BLaER1 treated with 17β-estradiol and CSF1 and Interleukin-3, amounts not matched to agents 10 nM and 100 nM (cell line): ENCODE measurements around the gene LRRC52.
"Not testable (repeated sequence)": the region's sequence is repeated elsewhere in the genome, so short reads cannot be mapped to it uniquely, and the experiment has no call there.

Experiments used
- H3K27ac ChIP-seq, 11 experiments: shearing (Covaris generic); formaldehyde crosslinking; 2 replicates each; pipeline ENCODE4 v1.8.1; 2022
- H3K27me3 ChIP-seq, 11 experiments: shearing (Covaris generic); formaldehyde crosslinking; 2 replicates each; pipeline ENCODE4 v1.8.1; 2022
- H3K36me3 ChIP-seq, 11 experiments: shearing (Covaris generic); formaldehyde crosslinking; 2 replicates each; pipeline ENCODE4 v1.8.1; 2022
- H3K4me1 ChIP-seq, 10 experiments: shearing (Covaris generic); formaldehyde crosslinking; 2 replicates each; pipeline ENCODE4 v1.8.1; 2022
- H3K4me2 ChIP-seq, 11 experiments: shearing (Covaris generic); formaldehyde crosslinking; 2 replicates each; pipeline ENCODE4 v1.8.1; 2022
- H3K4me3 ChIP-seq, 10 experiments: shearing (Covaris generic); formaldehyde crosslinking; 2 replicates each; pipeline ENCODE4 v1.8.1; 2022
- H3K9ac ChIP-seq, 11 experiments: shearing (Covaris generic); formaldehyde crosslinking; 2 replicates each; pipeline ENCODE4 v1.8.1; 2022
- H3K9me3 ChIP-seq, 11 experiments: shearing (Covaris generic); formaldehyde crosslinking; replicated peaks in 1 of 11; 2 replicates each; pipeline ENCODE4 v1.8.1; 2022
- H4K20me1 ChIP-seq, 11 experiments: shearing (Covaris generic); formaldehyde crosslinking; 2 replicates each; pipeline ENCODE4 v1.8.1; 2022
- Cebpa-rat ChIP-seq, 11 experiments: shearing (Covaris generic); IDR thresholded peaks; 2 replicates each; pipeline ENCODE4 v1.8.1; 2022

The LRRC52 gene

GRCh38 chr1:165592945-165593823, 49.4 kb downstream of the LRRC52 start:
- TF ChIP-seq Cebpa-rat (IDR thresholded peaks at IDR 0.05), result no peak

GRCh38 chr1:165595246-165595938, 51.6 kb downstream of the LRRC52 start:
- Histone ChIP-seq H3K4me1 (peaks cover 15 to 31% (median 25%) of the 10 kb centered on the region in 10 experiments), H4K20me1 (peaks cover 0 to 5% (median 0%) of the 10 kb centered on the region in 11 experiments; a peak in 2 of 22 replicates), H3K4me2 (no peak overlapping the region), H3K9me3 (no peaks in the 10 kb centered on the region), H3K4me3 (no peak overlapping the region), H3K27me3 (peaks cover 24 to 59% (median 35%) of the 10 kb centered on the region in 11 experiments), H3K9ac (no peak overlapping the region), H3K36me3 (no peaks in the 10 kb centered on the region), H3K27ac (no peak overlapping the region)
- TF ChIP-seq Cebpa-rat (IDR thresholded peaks at IDR 0.05), result no peak

More at GRCh38 chr1:165592945-165593823, 49.4 kb downstream of the LRRC52 start:
- H3K9ac ChIP-seq, result no peak overlapping the region
- H3K4me2 ChIP-seq, result no peak overlapping the region
- H3K4me1 ChIP-seq, result peaks cover 5 to 9% (median 7%) of the 10 kb centered on the region in 10 experiments; a peak in 16 of 20 replicates
- H3K9me3 ChIP-seq, result no peaks in the 10 kb centered on the region
- no peak overlapping the region for H3K27ac ChIP-seq
- peaks cover 0 to 13% (median 0%) of the 10 kb centered on the region in 11 experiments; a peak in 2 of 22 replicates for H4K20me1 ChIP-seq
- H3K36me3 ChIP-seq, result no peaks in the 10 kb centered on the region
- H3K27me3 ChIP-seq, result peaks cover 24 to 80% (median 52%) of the 10 kb centered on the region in 11 experiments
- no peak overlapping the region for H3K4me3 ChIP-seq

DNA sequence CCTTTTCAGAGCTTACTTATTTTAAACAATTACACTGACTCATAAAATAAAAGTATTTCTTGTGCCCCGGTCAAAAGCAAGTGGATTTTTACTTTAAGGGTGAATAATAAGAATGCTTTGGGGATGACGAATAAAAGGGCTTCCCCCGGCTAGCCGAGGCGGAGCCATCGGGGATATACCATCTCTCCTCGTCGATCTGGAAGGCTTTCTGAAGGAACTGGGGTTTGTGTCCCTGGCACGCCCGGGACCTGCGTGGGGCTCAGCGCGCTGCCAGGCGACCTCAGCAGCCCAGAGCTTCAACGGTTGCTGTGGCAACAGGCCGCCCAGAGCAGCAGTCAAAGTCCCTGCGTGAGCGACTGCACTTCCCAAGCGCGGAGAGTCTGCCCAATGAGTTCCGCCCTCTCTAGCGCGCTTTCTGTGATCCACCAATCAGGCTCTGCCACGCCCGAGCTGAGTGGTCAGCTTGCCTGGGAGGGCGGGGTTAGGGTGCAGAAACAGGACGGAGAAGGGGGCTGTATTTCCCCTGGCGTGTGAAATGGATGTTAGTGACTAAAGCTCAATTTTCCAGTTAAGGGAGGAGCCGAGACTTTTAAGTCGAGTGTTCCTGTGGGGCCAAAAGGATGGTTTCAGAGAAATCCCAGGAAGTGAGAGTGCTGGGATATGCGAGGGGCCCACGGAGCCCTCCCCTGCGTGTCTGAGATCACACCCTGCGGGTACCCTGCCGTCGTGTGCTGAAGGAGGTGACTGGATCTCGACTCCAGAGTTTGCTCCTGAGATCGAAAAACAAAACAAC, 54.3 kb downstream of the LRRC52 start:
- peaks cover 26 to 39% (median 31%) of the 10 kb centered on the region in 10 experiments for H3K4me1 ChIP-seq
- H3K9me3 ChIP-seq, result no peaks in the 10 kb centered on the region
- H3K27me3 ChIP-seq, result peaks cover 22 to 36% (median 27%) of the 10 kb centered on the region in 11 experiments

GRCh38 chr1:165598676-165599059, 54.9 kb downstream of the LRRC52 start:
- Histone ChIP-seq H3K27ac (peak overlapping the region; percentile 32 to 77 (median 57); a peak in 20 of 22 replicates), H3K27me3 (peaks cover 16 to 30% (median 21%) of the 10 kb centered on the region in 11 experiments), H3K9me3 (no peaks in the 10 kb centered on the region), H3K4me1 (peaks cover 30 to 45% (median 35%) of the 10 kb centered on the region in 10 experiments), H3K4me3 (peak overlapping the region; percentile 51 to 73 (median 61)), H3K4me2 (peak overlapping the region; percentile 78 to 93 (median 88)), H4K20me1 (no peaks in the 10 kb centered on the region), H3K9ac (peak overlapping the region; percentile 58 to 78 (median 71); a peak in 21 of 22 replicates), H3K36me3 (no peaks in the 10 kb centered on the region)
- no peak for TF ChIP-seq Cebpa-rat (IDR thresholded peaks at IDR 0.05)

More for the DNA sequence above, 54.3 kb downstream of the LRRC52 start:
- no peaks in the 10 kb centered on the region for H3K36me3 ChIP-seq
- TF ChIP-seq Cebpa-rat (IDR thresholded peaks at IDR 0.05), result no peak
- peak overlapping the region; percentile 58 to 78 (median 71); a peak in 21 of 22 replicates for H3K9ac ChIP-seq
- peak overlapping the region; percentile 78 to 93 (median 88) for H3K4me2 ChIP-seq
- H4K20me1 ChIP-seq, result no peaks in the 10 kb centered on the region
- H3K27ac ChIP-seq, result peak overlapping the region; percentile 36 to 77 (median 57); a peak in 20 of 22 replicates
- peak overlapping the region; percentile 51 to 73 (median 61) for H3K4me3 ChIP-seq

GRCh38 chr1:165600793-165601192, 57.0 kb downstream of the LRRC52 start:
- Histone ChIP-seq H3K4me2 (peak overlapping the region in 5 of 11 experiments; percentile 8 to 66 (median 35); a peak in 7 of 22 replicates), H4K20me1 (no peaks in the 10 kb centered on the region), H3K4me3 (no peak overlapping the region), H3K4me1 (peaks cover 30 to 45% (median 36%) of the 10 kb centered on the region in 10 experiments), H3K36me3 (no peaks in the 10 kb centered on the region), H3K27ac (no peak overlapping the region), H3K9ac (no peak overlapping the region), H3K9me3 (no peaks in the 10 kb centered on the region), H3K27me3 (peaks cover 0 to 8% (median under 1%) of the 10 kb centered on the region in 11 experiments; a peak in 4 of 22 replicates)
- TF ChIP-seq Cebpa-rat (IDR thresholded peaks at IDR 0.05), result no peak

- no peak overlapping the region for H3K4me3 ChIP-seq
- H4K20me1 ChIP-seq, result no peaks in the 10 kb centered on the region
- H3K4me2 ChIP-seq, result peak overlapping the region in 5 of 11 experiments; percentile 1 to 53 (median 26); a peak in 7 of 22 replicates
- H3K4me1 ChIP-seq, result peaks cover 22 to 39% (median 25%) of the 10 kb centered on the region in 10 experiments
- TF ChIP-seq Cebpa-rat (IDR thresholded peaks at IDR 0.05), result no peak
- H3K27me3 ChIP-seq, result no peaks in the 10 kb centered on the region
- H3K27ac ChIP-seq, result no peak overlapping the region
- H3K9ac ChIP-seq, result no peak overlapping the region
- no peaks in the 10 kb centered on the region for H3K9me3 ChIP-seq
- no peaks in the 10 kb centered on the region for H3K36me3 ChIP-seq
These were observed 60.0 kb downstream of the LRRC52 start for GRCh38 chr1:165603810-165604209.

DNA sequence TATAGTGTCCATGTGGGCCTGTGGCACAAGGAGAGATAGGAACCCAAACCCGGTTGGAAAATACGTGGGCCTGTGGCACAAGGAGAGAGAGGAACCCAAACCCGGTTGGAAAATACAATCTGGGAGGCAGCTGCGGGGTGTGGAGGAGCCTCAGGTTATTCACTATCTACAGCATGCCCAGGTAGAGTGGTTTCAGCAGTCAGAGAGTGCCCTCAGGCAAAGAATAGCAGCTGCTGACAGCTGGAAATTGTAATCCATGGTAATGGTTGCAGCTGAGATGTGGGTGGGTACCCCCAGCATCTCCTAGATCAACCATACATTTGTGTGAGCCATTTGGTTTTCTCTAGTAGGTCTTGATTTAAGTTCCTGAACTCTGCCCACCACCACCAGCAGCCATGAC, 61.4 kb downstream of the LRRC52 start:
- no peak overlapping the region for H3K27ac ChIP-seq
- no peak overlapping the region for H3K9ac ChIP-seq
- no peaks in the 10 kb centered on the region for H4K20me1 ChIP-seq
- no peaks in the 10 kb centered on the region for H3K9me3 ChIP-seq
- no peak overlapping the region for H3K4me3 ChIP-seq
- no peak for TF ChIP-seq Cebpa-rat (IDR thresholded peaks at IDR 0.05)
- H3K4me1 ChIP-seq, result peaks cover 12 to 29% (median 15%) of the 10 kb centered on the region in 10 experiments; a peak in 19 of 20 replicates
- H3K27me3 ChIP-seq, result no peaks in the 10 kb centered on the region
- H3K36me3 ChIP-seq, result no peaks in the 10 kb centered on the region
- H3K4me2 ChIP-seq, result no peak overlapping the region

GRCh38 chr1:165606676-165607075, 62.9 kb downstream of the LRRC52 start:
- Histone ChIP-seq H3K4me1 (peaks cover 16 to 34% (median 26%) of the 10 kb centered on the region in 10 experiments), H3K4me2 (peak overlapping the region in 3 of 11 experiments; percentile 22 to 50 (median 33); a peak in 4 of 22 replicates)
- H4K20me1 ChIP-seq, H3K9me3 ChIP-seq, H3K27ac ChIP-seq, H3K27me3 ChIP-seq, H3K36me3 ChIP-seq, H3K9ac ChIP-seq, H3K4me3 ChIP-seq: not testable (repeated sequence)
